ENCODE results near the gene COL25A1. TPM values are rescaled to one million over a fixed set of nuclear protein-coding genes. Genes with fewer than 3 reads are reported as not detected.

The COL25A1 gene
- total RNA-seq, 2 donors from 2014 or later, result 0.26 to 0.99 TPM

- ATAC-seq, result no peak
- no peak overlapping the region for H3K4me3 ChIP-seq
- H3K4me1 ChIP-seq, result no peaks in the 10 kb centered on the region
- peaks cover 0 to 7% (median 0%) of the 10 kb centered on the region in 3 donors for H3K9me3 ChIP-seq
- DNase-seq, result no peak
- no peaks in the 10 kb centered on the region for H3K27me3 ChIP-seq
- 84 to 86% methylated on average over 2 of the region's 2 CpGs for WGBS, 2 donors
- intact Hi-C loops (cut with DNase I), result no loop called here
- H3K36me3 ChIP-seq (replicated peaks in 1 of 2; ENCODE audit: insufficient read depth in 1 of 2, low read depth in 2 of 2), result no peaks in the 10 kb centered on the region
- no peak overlapping the region for H3K27ac ChIP-seq
- no peak for TF ChIP-seq CTCF (IDR thresholded peaks at IDR 0.05)
- no peak for TF ChIP-seq POLR2A (IDR thresholded peaks at IDR 0.05)
These were observed 25.2 kb upstream of the COL25A1 start for GRCh38 chr4:109327641-109328040.

- 68 to 95% methylated on average over 2 of the region's 2 CpGs for WGBS, 2 donors
- H3K27me3 ChIP-seq, result no peaks in the 10 kb centered on the region
These were observed 23.2 kb upstream of the COL25A1 start for GRCh38 chr4:109325698-109326097.

GRCh38 chr4:109323348-109323747, 20.9 kb upstream of the COL25A1 start:
- no peaks in the 10 kb centered on the region for H3K36me3 ChIP-seq (replicated peaks in 1 of 2; ENCODE audit: insufficient read depth in 1 of 2, low read depth in 2 of 2)
- H3K27ac ChIP-seq, result no peak overlapping the region
- no peaks in the 10 kb centered on the region for H3K4me1 ChIP-seq
- no peak overlapping the region for H3K4me3 ChIP-seq
- intact Hi-C loops (cut with DNase I), result no loop called here
- ATAC-seq (no peak), DNase-seq (no peak)
- H3K27me3 ChIP-seq, result no peaks in the 10 kb centered on the region
- TF ChIP-seq CTCF (IDR thresholded peaks at IDR 0.05) (no peak), POLR2A (IDR thresholded peaks at IDR 0.05) (no peak)
- H3K9me3 ChIP-seq, result peaks cover 0 to 7% (median 0%) of the 10 kb centered on the region in 3 donors

More at GRCh38 chr4:109325698-109326097, 23.2 kb upstream of the COL25A1 start:
- no peak overlapping the region for H3K4me3 ChIP-seq
- no peaks in the 10 kb centered on the region for H3K4me1 ChIP-seq
- ATAC-seq (no peak), DNase-seq (no peak)
- peaks cover 0 to 7% (median 0%) of the 10 kb centered on the region in 3 donors for H3K9me3 ChIP-seq
- H3K36me3 ChIP-seq (replicated peaks in 1 of 2; ENCODE audit: insufficient read depth in 1 of 2, low read depth in 2 of 2), result no peaks in the 10 kb centered on the region
- H3K27ac ChIP-seq, result no peak overlapping the region
- no peak for TF ChIP-seq CTCF (IDR thresholded peaks at IDR 0.05)
- TF ChIP-seq POLR2A (IDR thresholded peaks at IDR 0.05), result no peak
- intact Hi-C loops (cut with DNase I), result no loop called here

GRCh38 chr4:109321232-109321631, 18.8 kb upstream of the COL25A1 start:
- no peak for TF ChIP-seq CTCF (IDR thresholded peaks at IDR 0.05)
- no peak for TF ChIP-seq POLR2A (IDR thresholded peaks at IDR 0.05)
- ATAC-seq, result no peak
- Histone ChIP-seq H3K36me3 (replicated peaks in 1 of 2; ENCODE audit: insufficient read depth in 1 of 2, low read depth in 2 of 2) (no peaks in the 10 kb centered on the region), H3K27me3 (no peaks in the 10 kb centered on the region), H3K27ac (no peak overlapping the region), H3K9me3 (peaks cover 0 to 7% (median 0%) of the 10 kb centered on the region in 3 donors), H3K4me1 (no peaks in the 10 kb centered on the region), H3K4me3 (no peak overlapping the region)
- WGBS, 2 donors, result 91 to 95% methylated on average over 1 of the region's 1 CpG
- DNase-seq, result no peak
- intact Hi-C loops (cut with DNase I), result no loop called here

- WGBS, 2 donors, result 75 to 85% methylated on average over 2 of the region's 2 CpGs
- no peak for ATAC-seq
- intact Hi-C loops (cut with DNase I), result no loop called here
- Histone ChIP-seq H3K4me3 (no peak overlapping the region), H3K27ac (no peak overlapping the region), H3K27me3 (no peaks in the 10 kb centered on the region), H3K4me1 (no peaks in the 10 kb centered on the region), H3K36me3 (replicated peaks in 1 of 2; ENCODE audit: insufficient read depth in 1 of 2, low read depth in 2 of 2) (no peaks in the 10 kb centered on the region), H3K9me3 (peaks cover 0 to 7% (median 0%) of the 10 kb centered on the region in 3 donors)
- no peak for TF ChIP-seq POLR2A (IDR thresholded peaks at IDR 0.05)
- TF ChIP-seq CTCF (IDR thresholded peaks at IDR 0.05), result no peak
- DNase-seq, result no peak
These were observed 17.2 kb upstream of the COL25A1 start for GRCh38 chr4:109319684-109320083.
